K562 (cell line): ENCODE measurements around the gene ARHGAP18. TPM values are rescaled to one million over a fixed set of nuclear protein-coding genes. Genes with fewer than 3 reads are reported as not detected.

Experiments used
- CBFA2T3 ChIP-seq: fragments of 450-650 bp; IDR thresholded peaks from 2 replicates; pipeline ENCODE4 v1.6.1; 2017
- CBX2 ChIP-seq: fragments of 200-600 bp; sonication (generic); IDR thresholded peaks from one replicate; pipeline ENCODE4 v1.6.1; 2012; ENCODE audit warnings: mild to moderate bottlenecking, low read length, inconsistent platforms; ENCODE audit not compliant: insufficient read depth, poor library complexity, severe bottlenecking
- CREBBP ChIP-seq: IDR thresholded peaks from one replicate; pipeline ENCODE4 v1.6.1; 2012; ENCODE audit warnings: low read depth, mild to moderate bottlenecking, control low read depth, inconsistent platforms, low read length
- HDAC8 ChIP-seq: fragments of 450-650 bp; IDR thresholded peaks from 2 replicates; pipeline ENCODE4 v1.6.1; 2016; ENCODE audit warnings: mild to moderate bottlenecking, missing genetic modification characterization, moderate library complexity, missing compliant biosample characterization
- KLF1 ChIP-seq: fragments of 450-650 bp; IDR thresholded peaks from 2 replicates; pipeline ENCODE4 v1.6.1; 2016; ENCODE audit warnings: missing genetic modification characterization, missing compliant biosample characterization
- LCOR ChIP-seq: sonication (generic); formaldehyde crosslinking; IDR thresholded peaks from 2 replicates; pipeline ENCODE4 v1.8.0; 2022; ENCODE audit warnings: mild to moderate bottlenecking, missing genetic modification reagents
- MAFG ChIP-seq: fragments of 450-650 bp; conservative IDR thresholded peaks from 2 replicates; pipeline ENCODE4 v1.6.1; 2016; ENCODE audit warnings: missing genetic modification characterization, missing compliant biosample characterization
- MECOM ChIP-seq: fragments of 250-450 bp; sonication (Bioruptor Pico); IDR thresholded peaks from 2 replicates; pipeline ENCODE4 v1.8.0; 2022; ENCODE audit warnings: inconsistent platforms
- NR4A1 ChIP-seq, 2 experiments: fragments of 250-450 bp in 1 of 2; fragments of 450-650 bp in 1 of 2; sonication (Bioruptor Pico) in 1 of 2; IDR thresholded peaks; 2 replicates each; pipeline versions ENCODE4 v1.4.0 to v1.6.1; 2016 to 2020; ENCODE audit warnings: mild to moderate bottlenecking in 2 of 2, missing compliant biosample characterization in 1 of 2, missing genetic modification characterization in 1 of 2, moderate library complexity in 1 of 2
- PHB2 ChIP-seq: fragments of 450-650 bp; IDR thresholded peaks from 2 replicates; pipeline ENCODE4 v1.6.1; 2017; ENCODE audit warnings: low read depth
- RBM25 ChIP-seq: fragments of 200-400 bp; formaldehyde crosslinking; IDR thresholded peaks from 2 replicates; pipeline ENCODE4 v1.6.1; 2018; ENCODE audit warnings: low read length, low read depth, moderate library complexity; ENCODE audit not compliant: severe bottlenecking
- RFX1 ChIP-seq: fragments of 450-650 bp; IDR thresholded peaks from 2 replicates; pipeline ENCODE4 v1.6.1; 2016; ENCODE audit warnings: mild to moderate bottlenecking, moderate library complexity
- SREBF1 ChIP-seq: fragments of 150-350 bp; IDR thresholded peaks from 2 replicates; pipeline ENCODE4 v1.6.1; 2014; ENCODE audit warnings: antibody characterized with exemption, low read depth, low read length, borderline replicate concordance
- TEAD4 ChIP-seq, 2 experiments: sonication (generic) in 1 of 2; formaldehyde crosslinking in 1 of 2; IDR thresholded peaks; 2 replicates each; pipeline versions ENCODE4 v1.6.1 to v1.8.0; 2012 to 2022; ENCODE audit warnings: borderline replicate concordance in 1 of 2, inconsistent platforms in 1 of 2, low read length in 1 of 2, mild to moderate bottlenecking in 1 of 2, missing genetic modification reagents in 1 of 2
- TSC22D4 ChIP-seq: fragments of 450-650 bp; IDR thresholded peaks from 2 replicates; pipeline ENCODE4 v1.6.1; 2016; ENCODE audit warnings: missing genetic modification characterization, missing biosample characterization, control low read depth
- ZNF239 ChIP-seq: fragments of 250-450 bp; sonication (Bioruptor Pico); IDR thresholded peaks from 2 replicates; pipeline ENCODE4 v1.4.0; 2020; ENCODE audit warnings: mild to moderate bottlenecking
- ZNF449 ChIP-seq: fragments of 250-450 bp; sonication (Bioruptor Pico); IDR thresholded peaks from 2 replicates; pipeline ENCODE4 v1.8.0; 2022; ENCODE audit warnings: moderate library complexity, mild to moderate bottlenecking, inconsistent platforms
- ZNF785 ChIP-seq: fragments of 250-450 bp; sonication (Bioruptor Pico); IDR thresholded peaks from 2 replicates; pipeline ENCODE4 v1.4.0; 2020; ENCODE audit warnings: mild to moderate bottlenecking
- polyA plus RNA-seq, 8 experiments: library from polyadenylated mRNA; depleted of rRNA in 4 of 8; stranded (reverse) in 5 of 8; unstranded in 3 of 8; fragments of >200 nt; fragmentation: Nextera tagmentation in 2 of 8; fragmentation: Illumina TruSeq in 1 of 8; extraction: Ambion mirVana in 2 of 8; extraction: Trizol in 1 of 8; gene quantifications; 2 replicates each; pipeline versions ENCODE4 v1.2.1 to v1.2.3, GENCODE V29; 2011 to 2014; ENCODE audit warnings: inconsistent platforms in 1 of 8, missing spikeins in 1 of 8
- total RNA-seq, 7 experiments: library from RNA; depleted of rRNA in 6 of 7; stranded (reverse); fragments of >200 nt in 6 of 7; fragmentation: Illumina TruSeq in 2 of 7; extraction: Trizol in 2 of 7; gene quantifications; 2 replicates each; pipeline versions ENCODE4 v1.2.1 to v1.2.3, GENCODE V29; 2011 to 2021; ENCODE audit warnings: low replicate concordance in 1 of 7
- TF ChIP-seq, protein P1 (sequence below): fragments of 250-450 bp; sonication (Bioruptor Pico); IDR thresholded peaks from 2 replicates; pipeline ENCODE4 v1.4.0; 2020
- TF ChIP-seq, protein P2 (sequence below): fragments of 450-650 bp; formaldehyde crosslinking; IDR thresholded peaks from 2 replicates; pipeline ENCODE4 v1.4.0; 2020; ENCODE audit warnings: mild to moderate bottlenecking
- TF ChIP-seq, protein P3 (sequence below): fragments of 250-450 bp; sonication (Bioruptor Pico); IDR thresholded peaks from 2 replicates; pipeline ENCODE4 v1.8.0; 2021; ENCODE audit warnings: moderate library complexity, mild to moderate bottlenecking, inconsistent platforms
- TF ChIP-seq, protein P4 (sequence below): fragments of 450-650 bp; IDR thresholded peaks from 2 replicates; pipeline ENCODE4 v1.6.1; 2016; ENCODE audit warnings: borderline replicate concordance

The ARHGAP18 gene
- total and polyA plus RNA-seq, 9 of the 15 experiments (the other 6 are each of a cell fraction or from before 2014, with no cell fraction given), result 13.3 to 29.7 (median 21.1) TPM

GRCh38 chr6:129662980-129663431 lies 47.0 kb downstream of the ARHGAP18 start (continued):
- TF ChIP-seq, protein P1, sequence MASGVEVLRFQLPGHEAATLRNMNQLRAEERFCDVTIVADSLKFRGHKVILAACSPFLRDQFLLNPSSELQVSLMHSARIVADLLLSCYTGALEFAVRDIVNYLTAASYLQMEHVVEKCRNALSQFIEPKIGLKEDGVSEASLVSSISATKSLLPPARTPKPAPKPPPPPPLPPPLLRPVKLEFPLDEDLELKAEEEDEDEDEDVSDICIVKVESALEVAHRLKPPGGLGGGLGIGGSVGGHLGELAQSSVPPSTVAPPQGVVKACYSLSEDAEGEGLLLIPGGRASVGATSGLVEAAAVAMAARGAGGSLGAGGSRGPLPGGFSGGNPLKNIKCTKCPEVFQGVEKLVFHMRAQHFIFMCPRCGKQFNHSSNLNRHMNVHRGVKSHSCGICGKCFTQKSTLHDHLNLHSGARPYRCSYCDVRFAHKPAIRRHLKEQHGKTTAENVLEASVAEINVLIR, result no peak
- TF ChIP-seq, protein P2, sequence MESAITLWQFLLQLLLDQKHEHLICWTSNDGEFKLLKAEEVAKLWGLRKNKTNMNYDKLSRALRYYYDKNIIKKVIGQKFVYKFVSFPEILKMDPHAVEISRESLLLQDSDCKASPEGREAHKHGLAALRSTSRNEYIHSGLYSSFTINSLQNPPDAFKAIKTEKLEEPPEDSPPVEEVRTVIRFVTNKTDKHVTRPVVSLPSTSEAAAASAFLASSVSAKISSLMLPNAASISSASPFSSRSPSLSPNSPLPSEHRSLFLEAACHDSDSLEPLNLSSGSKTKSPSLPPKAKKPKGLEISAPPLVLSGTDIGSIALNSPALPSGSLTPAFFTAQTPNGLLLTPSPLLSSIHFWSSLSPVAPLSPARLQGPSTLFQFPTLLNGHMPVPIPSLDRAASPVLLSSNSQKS (CRISPR knock-in tag), result no peak
- TF ChIP-seq SREBF1 (no peak), CBX2 (no peak), CBFA2T3 (peak; percentile 98), ZNF785 (no peak), TEAD4 (IDR thresholded peaks at IDR 0.05; ENCODE audit: low read length) (peak; percentile 95), TEAD4 (CRISPR knock-in tag; IDR thresholded peaks at IDR 0.05; ENCODE audit: borderline replicate concordance) (no peak), TSC22D4 (tag) (no peak), CREBBP (no peak), HDAC8 (no peak), ZNF449 (CRISPR knock-in tag) (no peak), RBM25 (peak; percentile 79), ZNF239 (no peak), RFX1 (no peak), KLF1 (no peak), PHB2 (peak; percentile 67; the same call in 1 of the 2 replicates), MECOM (CRISPR knock-in tag) (peak; percentile 97), NR4A1 (CRISPR knock-in tag; IDR thresholded peaks at IDR 0.05) (no peak), NR4A1 (tag; IDR thresholded peaks at IDR 0.05) (no peak), MAFG (tag) (peak; percentile 54; the same call in 1 of the 2 replicates), LCOR (no peak)
- TF ChIP-seq, protein P3, sequence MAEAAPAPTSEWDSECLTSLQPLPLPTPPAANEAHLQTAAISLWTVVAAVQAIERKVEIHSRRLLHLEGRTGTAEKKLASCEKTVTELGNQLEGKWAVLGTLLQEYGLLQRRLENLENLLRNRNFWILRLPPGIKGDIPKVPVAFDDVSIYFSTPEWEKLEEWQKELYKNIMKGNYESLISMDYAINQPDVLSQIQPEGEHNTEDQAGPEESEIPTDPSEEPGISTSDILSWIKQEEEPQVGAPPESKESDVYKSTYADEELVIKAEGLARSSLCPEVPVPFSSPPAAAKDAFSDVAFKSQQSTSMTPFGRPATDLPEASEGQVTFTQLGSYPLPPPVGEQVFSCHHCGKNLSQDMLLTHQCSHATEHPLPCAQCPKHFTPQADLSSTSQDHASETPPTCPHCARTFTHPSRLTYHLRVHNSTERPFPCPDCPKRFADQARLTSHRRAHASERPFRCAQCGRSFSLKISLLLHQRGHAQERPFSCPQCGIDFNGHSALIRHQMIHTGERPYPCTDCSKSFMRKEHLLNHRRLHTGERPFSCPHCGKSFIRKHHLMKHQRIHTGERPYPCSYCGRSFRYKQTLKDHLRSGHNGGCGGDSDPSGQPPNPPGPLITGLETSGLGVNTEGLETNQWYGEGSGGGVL, result no peak
- TF ChIP-seq, protein P4, sequence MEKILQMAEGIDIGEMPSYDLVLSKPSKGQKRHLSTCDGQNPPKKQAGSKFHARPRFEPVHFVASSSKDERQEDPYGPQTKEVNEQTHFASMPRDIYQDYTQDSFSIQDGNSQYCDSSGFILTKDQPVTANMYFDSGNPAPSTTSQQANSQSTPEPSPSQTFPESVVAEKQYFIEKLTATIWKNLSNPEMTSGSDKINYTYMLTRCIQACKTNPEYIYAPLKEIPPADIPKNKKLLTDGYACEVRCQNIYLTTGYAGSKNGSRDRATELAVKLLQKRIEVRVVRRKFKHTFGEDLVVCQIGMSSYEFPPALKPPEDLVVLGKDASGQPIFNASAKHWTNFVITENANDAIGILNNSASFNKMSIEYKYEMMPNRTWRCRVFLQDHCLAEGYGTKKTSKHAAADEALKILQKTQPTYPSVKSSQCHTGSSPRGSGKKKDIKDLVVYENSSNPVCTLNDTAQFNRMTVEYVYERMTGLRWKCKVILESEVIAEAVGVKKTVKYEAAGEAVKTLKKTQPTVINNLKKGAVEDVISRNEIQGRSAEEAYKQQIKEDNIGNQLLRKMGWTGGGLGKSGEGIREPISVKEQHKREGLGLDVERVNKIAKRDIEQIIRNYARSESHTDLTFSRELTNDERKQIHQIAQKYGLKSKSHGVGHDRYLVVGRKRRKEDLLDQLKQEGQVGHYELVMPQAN, result no peak
